ENCODE results near the gene ISLR2.

ISLR2 gene

GRCh38 chr15:74179101-74179841 is 48.9 kb downstream of the ISLR2 start:
- DNase-seq = no peak

- no peak for DNase-seq
Observed at GRCh38 chr15:74179983-74180880, 49.8 kb downstream of the ISLR2 start.

GRCh38 chr15:74180881-74181602 is 50.7 kb downstream of the ISLR2 start:
- no peak for DNase-seq

GRCh38 chr15:74182131-74182530 is 51.7 kb downstream of the ISLR2 start:
- DNase-seq = no peak

GRCh38 chr15:74184582-74185091 is 54.3 kb downstream of the ISLR2 start:
- no peak for DNase-seq

- no peak for DNase-seq
Observed at GRCh38 chr15:74185710-74186348, 55.4 kb downstream of the ISLR2 start.
